Cardiac fibroblast (primary cell): ENCODE measurements around the gene GPR26.

ENCODE experiments used
- DNase-seq, 2 donors: peaks; one replicate each; pipeline versions ENCODE4 v3.0.0 to v3.0.0-alpha.2; 2010; ENCODE audit warnings: low read depth in 2 of 2
- H3K4me3 ChIP-seq, 2 donors: replicated peaks in 1 of 2; 1 replicate in 1 of 2; 2 replicates in 1 of 2; pipeline ENCODE4 v1.5.1; 2011; ENCODE audit warnings: low read depth in 2 of 2, low read length in 2 of 2, mild to moderate bottlenecking in 2 of 2, moderate library complexity in 1 of 2
- TF ChIP-seq, protein P1 (sequence below): IDR thresholded peaks from one replicate; pipeline ENCODE4 v1.5.1; 2011; ENCODE audit warnings: low read depth, mild to moderate bottlenecking, low read length, inconsistent platforms

The GPR26 gene

DNA sequence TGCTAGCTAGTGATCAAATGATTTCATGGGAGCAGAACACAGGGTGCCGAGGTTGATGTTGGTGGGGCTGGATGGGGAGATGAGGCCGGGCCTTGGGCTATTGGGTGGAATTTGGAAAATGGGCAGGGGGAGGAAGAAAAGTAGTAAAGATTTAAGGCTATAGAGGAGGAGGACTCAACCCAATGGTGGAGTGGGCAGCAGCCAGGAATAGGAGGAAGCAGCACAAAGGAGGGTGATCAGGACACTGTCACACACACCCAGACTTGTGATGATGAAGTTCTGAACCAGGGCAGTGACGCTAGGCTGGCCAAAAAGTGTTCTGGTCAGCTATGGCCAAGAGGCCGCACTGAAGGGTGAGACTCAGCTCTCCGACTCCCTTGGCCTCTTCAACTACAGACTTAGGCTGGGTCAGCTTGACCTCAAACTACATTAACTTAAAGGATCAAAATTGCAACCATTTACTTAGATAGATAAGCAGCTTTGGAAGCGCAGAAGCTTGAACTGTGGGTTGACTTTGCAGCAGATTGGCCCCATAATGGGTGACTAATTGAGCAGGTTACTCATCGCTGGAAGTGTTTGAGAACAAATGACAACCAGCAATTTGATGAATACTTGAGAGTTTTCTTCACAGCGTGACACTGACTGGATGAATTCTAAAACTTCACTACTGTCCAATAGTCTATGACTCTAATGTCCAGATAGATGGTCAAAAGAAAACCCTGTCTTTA lies 29.4 kb upstream of the GPR26 start:
- H3K4me3 ChIP-seq: no peak overlapping the region
- TF ChIP-seq, protein P1, sequence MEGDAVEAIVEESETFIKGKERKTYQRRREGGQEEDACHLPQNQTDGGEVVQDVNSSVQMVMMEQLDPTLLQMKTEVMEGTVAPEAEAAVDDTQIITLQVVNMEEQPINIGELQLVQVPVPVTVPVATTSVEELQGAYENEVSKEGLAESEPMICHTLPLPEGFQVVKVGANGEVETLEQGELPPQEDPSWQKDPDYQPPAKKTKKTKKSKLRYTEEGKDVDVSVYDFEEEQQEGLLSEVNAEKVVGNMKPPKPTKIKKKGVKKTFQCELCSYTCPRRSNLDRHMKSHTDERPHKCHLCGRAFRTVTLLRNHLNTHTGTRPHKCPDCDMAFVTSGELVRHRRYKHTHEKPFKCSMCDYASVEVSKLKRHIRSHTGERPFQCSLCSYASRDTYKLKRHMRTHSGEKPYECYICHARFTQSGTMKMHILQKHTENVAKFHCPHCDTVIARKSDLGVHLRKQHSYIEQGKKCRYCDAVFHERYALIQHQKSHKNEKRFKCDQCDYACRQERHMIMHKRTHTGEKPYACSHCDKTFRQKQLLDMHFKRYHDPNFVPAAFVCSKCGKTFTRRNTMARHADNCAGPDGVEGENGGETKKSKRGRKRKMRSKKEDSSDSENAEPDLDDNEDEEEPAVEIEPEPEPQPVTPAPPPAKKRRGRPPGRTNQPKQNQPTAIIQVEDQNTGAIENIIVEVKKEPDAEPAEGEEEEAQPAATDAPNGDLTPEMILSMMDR: no peak
- no peak for DNase-seq

DNA sequence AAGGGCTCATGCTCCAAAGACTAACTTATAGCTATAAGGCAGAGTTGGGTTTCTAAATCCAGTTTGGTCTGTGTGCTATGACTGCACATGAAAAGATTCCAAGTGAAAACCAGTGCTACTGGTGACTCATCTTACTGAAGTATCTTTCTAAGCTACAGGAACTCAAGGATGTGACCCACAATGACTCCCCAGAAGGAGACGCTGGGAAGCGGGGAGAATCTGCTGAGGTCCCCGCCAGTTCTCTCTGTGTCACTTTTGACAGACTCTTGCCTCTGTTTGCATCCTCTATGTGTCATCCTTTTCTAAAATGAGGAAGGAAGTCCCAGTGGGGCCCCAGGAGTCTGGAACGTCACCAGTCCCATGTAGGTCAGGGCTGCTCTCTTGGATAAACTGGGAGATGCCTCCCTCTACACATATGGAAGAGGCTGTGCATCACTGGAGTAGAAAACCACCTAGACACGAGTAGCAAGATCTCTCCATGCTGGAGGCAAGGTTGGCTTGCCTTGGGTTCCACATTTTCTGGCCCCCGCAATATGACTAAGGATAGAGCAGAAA lies 28.8 kb upstream of the GPR26 start:
- TF ChIP-seq, protein P1: no peak
- no peak for DNase-seq
- H3K4me3 ChIP-seq: no peak overlapping the region

DNA sequence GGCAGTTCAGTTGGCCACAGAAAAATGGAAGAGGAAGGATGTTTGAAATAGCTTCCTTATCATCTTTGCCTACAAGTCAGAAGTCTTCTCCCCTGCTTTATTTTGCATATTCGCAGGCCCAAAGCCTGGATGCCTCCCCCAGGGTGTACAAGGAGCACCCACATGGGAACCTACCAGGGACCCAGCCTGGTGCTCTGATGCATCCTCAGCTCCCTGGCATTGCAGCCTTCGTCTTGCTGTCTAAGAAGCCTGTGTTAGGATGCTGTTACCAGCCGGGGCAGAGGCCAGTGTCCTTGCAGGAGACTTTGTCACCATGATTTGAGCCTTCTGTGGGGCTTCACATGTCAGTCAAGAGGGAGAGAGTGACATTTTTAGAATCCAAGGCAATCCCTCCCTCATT lies 27.0 kb upstream of the GPR26 start:
- H3K4me3 ChIP-seq: no peak overlapping the region
- TF ChIP-seq, protein P1: no peak
- no peak for DNase-seq

DNA sequence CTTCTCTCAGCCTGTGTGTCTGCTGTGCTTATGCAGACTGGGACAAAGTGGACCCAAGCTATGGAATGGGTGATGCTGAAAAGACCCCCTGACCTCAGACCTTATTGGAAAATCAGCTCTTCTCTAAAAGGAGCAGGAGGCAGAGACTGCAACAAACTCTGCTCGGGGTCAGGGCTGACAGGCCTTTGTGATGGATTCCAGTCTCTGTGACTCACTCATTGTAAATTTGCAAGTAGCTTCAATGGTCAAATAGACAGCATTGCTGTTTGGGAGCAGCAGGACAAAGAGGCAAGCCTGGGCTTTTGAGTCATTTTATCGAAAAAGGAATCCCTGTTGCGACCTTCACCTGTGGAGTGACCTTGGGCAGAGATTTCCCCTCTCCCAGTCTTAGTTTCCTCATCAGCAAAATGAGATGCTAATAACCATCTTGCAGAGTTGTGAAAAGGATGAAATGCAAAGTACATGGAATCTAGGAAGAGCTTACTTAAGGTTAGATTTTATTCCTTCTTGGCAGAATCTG lies 26.1 kb upstream of the GPR26 start:
- TF ChIP-seq, protein P1: no peak
- DNase-seq: no peak
- no peak overlapping the region for H3K4me3 ChIP-seq

DNA sequence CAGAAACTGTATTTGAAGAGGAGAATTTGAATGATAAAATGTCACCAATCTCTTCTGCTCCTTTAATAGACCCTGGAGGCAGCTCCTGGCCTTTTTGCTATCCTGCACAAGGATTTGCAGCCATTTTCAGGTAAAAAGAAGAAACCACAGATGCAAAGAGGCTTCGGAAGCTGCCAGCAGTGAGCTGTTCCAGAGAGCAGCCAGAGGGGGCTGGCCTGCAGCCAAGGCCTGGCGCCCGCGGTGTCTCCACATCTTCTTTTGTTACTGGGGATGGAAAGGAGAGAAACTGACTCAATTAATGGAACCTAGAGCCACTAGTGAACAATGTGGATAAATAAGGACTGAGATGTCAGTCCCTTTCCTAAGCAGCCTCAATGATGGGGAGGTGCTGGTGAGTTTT lies 23.9 kb upstream of the GPR26 start:
- H3K4me3 ChIP-seq: no peak overlapping the region
- no peak for DNase-seq
- TF ChIP-seq, protein P1: no peak

DNA sequence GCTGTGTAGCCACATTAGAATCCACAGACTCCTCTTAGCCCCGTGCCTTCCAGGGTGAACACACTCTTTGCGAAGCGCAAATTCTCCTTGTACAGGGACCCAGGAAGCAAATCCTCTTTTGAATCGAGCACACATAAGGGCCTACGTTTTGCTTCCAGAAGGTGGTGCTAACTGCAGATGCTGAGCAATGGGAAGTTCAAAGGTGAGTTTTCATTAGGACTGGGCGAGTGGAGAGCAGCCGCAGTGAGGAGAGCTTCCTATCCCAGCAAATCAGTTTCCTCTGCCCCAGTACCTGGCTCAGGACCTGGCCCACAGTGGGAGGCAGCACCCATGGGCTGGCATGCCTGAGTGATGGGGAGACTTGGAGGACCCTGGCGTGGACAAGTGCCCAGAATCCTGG lies 23.5 kb upstream of the GPR26 start:
- no peak overlapping the region for H3K4me3 ChIP-seq
- TF ChIP-seq, protein P1: no peak
- no peak for DNase-seq
